Fibroblast of pulmonary artery (primary cell): ENCODE data around the gene SLC22A23.
"Not testable (repeated sequence)": the region's sequence is repeated elsewhere in the genome, so short reads cannot be mapped to it uniquely, and the experiment has no call there.

Experiments
- DNase-seq: peaks from one replicate; pipeline ENCODE4 v3.0.0-alpha.2; 2010; ENCODE audit warnings: low read depth
- H3K4me3 ChIP-seq: replicated peaks from 2 replicates; pipeline ENCODE4 v1.5.1; 2011; ENCODE audit warnings: low read depth, mild to moderate bottlenecking, control low read depth, low read length, moderate library complexity
- CTCF ChIP-seq: IDR thresholded peaks from 2 replicates; pipeline ENCODE4 v1.5.1; 2011; ENCODE audit warnings: mild to moderate bottlenecking, control low read depth, low read length, inconsistent platforms; ENCODE audit errors: missing control alignments

Gene SLC22A23

GRCh38 chr6:3390698-3391097 is 66.2 kb downstream of the SLC22A23 start:
- peak; percentile 88 for DNase-seq
- TF ChIP-seq CTCF, result no peak
- H3K4me3 ChIP-seq, result no peak overlapping the region

GRCh38 chr6:3389390-3390167 is 67.3 kb downstream of the SLC22A23 start:
- H3K4me3 ChIP-seq, result no peak overlapping the region
- TF ChIP-seq CTCF, result no peak
- DNase-seq, result peak; percentile 77

GRCh38 chr6:3388786-3389185 is 68.1 kb downstream of the SLC22A23 start:
- no peak for TF ChIP-seq CTCF
- no peak for DNase-seq
- no peak overlapping the region for H3K4me3 ChIP-seq

GRCh38 chr6:3386374-3386857 is 70.4 kb downstream of the SLC22A23 start:
- no peak for DNase-seq
- no peak for TF ChIP-seq CTCF
- no peak overlapping the region for H3K4me3 ChIP-seq

- peak; percentile 46 for DNase-seq
- no peak overlapping the region for H3K4me3 ChIP-seq
- no peak for TF ChIP-seq CTCF
Observed at GRCh38 chr6:3385660-3386151, 71.1 kb downstream of the SLC22A23 start.

GRCh38 chr6:3385181-3385580 is 71.7 kb downstream of the SLC22A23 start:
- not testable (repeated sequence) for DNase-seq, H3K4me3 ChIP-seq

- no peak for TF ChIP-seq CTCF
- DNase-seq, result no peak
- H3K4me3 ChIP-seq, result no peak overlapping the region
Observed at GRCh38 chr6:3384241-3385143, 72.4 kb downstream of the SLC22A23 start.
